NCI-H460 (cell line): ENCODE results near the gene GGT6. TPM values are rescaled to one million over a fixed set of nuclear protein-coding genes. Genes with fewer than 3 reads are reported as not detected.

Source experiments
- DNase-seq: peaks from one replicate; pipeline ENCODE4 v3.0.0-alpha.2; 2016; ENCODE audit warnings: low read depth; ENCODE audit errors: extremely low read depth
- total RNA-seq: library from RNA; depleted of rRNA; stranded (reverse); fragments of >200 nt; shearing (Covaris generic); gene quantifications from 2 replicates; pipeline ENCODE4 v1.2.3, GENCODE V29; 2014; rRNA removed

Gene GGT6
- total RNA-seq, 1 experiment from 2014 or later: not detected

DNA sequence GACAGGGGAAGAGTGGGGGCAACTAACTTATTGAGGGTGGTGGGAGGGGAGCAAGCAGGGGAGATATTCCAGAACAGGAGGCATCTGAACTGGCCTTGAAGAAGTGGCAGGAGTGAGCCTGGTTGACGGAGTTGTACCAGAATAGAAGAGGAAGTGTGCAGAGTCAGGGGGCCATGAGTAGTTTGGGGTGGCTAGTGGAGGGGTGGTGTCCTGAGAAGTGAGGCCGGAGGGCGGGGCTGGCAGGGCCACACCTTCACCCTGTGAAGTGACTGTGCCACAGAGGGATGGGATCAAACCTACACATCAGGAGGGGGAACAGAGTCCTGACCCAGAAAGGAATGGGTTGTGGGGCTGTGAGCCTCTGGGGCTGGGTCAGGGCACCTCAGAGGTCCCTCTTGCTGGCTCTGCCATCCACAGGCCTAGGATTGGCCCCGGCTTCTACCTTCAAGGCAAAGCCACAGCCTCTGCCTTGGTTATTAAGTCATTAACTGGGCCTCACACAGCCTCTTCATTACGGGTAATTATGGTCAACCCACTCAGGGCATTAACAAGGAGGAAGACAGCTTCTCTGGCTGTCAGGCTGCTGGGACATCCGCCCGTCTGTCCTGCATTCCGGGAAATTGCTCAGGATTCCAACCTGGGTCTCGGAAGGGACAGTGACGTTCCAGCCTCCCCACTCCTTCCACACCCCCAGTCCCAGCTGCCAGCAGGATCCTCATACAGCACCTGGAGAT is 49.0 kb downstream of the GGT6 start:
- DNase-seq: no peak

DNA sequence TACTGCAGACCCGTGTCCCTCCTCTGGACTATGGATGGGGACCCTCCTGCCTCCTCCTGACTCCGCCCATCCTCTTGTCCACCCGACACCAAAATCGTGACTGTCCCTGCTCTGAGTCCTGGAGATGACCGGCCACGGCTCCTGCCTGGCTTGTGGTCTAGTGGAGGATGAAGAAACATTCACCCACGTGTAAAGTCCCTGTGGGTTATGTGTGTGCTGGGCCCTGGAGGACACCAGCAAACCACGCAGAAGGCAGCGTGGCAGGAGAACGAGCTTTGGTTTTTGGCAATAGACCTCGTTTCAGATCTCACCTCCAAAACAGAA is 49.8 kb downstream of the GGT6 start:
- no peak for DNase-seq

DNA sequence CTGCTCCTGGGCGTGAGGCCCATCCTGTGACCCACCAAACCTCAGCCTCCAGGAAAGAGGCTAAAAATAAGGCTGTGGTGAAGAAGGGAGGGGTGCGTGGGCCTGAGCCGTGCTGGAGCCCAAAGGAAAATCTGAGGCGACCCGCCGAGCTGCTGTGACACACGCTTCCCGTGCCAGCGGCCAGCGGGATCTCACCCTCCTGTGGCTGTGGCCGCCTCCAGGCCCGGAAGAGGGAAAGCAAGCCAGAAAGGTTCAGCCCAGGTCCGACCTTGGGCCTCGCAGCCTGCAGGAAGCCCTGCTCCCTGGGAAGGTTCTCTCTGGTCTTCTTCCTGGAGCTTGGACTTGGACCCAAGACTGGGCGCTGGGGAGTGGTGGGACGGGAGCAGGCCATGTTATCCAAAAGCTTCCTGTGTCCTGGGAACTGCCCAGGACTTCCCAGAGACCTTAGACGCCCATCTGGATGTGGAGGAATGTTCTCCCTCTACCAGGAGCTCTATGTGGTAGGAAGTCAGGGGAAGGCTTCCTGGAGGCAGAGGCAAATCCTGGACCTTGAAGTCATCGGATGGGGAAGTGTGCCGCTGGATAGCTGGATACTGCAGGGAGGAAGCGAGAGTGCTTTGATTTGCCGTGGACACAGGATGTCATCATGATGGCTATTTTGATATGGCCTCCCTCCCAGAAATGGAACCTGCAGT is 50.3 kb downstream of the GGT6 start:
- DNase-seq: no peak

DNA sequence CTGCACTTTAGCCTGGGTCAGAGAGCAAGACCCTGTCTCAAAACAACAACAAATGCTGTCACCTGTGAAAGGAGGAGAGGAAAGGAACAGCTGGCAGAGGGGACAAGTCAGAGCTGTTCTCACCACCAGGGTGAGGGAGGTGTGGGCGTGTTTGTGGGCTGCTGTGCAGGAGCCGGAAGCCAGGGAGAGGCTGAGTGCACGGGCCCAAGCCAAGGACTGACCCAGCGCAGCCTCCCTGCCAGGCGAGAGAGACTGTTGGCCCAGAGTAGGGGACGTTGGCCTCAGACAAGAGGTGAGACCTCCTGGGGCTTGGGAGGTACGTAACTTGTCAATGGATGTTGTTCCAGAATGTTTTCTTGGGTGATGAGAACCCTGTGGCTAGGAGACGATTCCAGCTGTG is 51.0 kb downstream of the GGT6 start:
- DNase-seq: no peak

DNA sequence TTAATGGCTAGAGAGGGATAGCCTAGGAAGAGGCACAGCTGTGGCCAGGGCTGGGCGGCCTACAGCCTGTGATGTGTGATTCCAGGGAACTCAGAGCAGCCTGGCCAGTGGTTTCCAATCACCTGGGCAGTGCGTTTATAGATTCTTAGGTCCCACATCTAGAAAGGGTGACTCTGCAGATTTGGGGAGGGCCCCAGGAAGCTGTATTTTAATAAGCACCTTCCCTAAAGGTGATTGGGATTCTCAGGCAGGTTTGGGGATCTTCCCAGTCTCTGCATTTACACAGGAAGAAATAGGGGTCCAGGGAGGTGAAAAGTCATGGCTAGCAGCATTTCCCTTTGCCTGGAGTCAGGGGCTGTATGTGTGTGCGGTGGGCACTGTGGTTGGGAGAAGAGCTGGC is 52.2 kb downstream of the GGT6 start:
- DNase-seq: no peak

DNA sequence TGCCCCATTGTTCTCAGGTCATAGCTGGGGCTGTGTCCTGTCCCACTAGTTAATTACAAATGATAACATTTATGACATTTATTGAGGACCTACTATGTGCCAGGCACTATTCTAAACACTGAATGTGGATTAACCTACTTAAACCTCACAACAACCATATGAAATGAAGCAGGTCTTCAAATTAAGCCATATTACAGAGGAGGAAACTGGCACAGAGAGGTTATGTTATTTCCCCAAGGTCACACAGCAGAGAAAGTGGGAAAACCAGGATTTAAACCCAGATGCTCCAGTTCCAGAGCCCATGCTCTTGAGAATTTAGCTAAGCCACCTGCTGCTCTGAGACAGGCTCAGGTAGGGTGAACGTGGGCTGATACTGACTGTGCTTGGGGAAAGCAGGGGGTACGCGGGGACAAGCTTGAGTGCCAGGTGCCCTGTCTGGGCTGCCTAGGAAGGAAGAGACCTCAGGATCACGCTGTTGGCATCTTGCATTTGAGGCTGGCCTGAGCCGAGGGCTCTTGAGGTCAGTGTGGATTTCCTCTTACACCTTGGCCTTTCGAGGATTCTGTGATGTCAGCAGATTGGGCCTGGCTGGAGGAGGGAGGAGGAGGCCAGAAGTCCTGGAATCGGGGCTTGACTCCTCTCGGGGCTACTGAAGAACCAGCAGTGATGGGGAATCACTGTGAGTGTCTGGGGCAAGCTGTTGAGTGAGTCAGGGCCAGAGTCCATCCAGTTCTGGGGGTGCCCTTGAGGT is 52.8 kb downstream of the GGT6 start:
- no peak for DNase-seq

Other genes starting within 250 kb of the GGT6 start
- 65.6 and 67.3 TPM in 2 replicates for gene UBE2G1, start 193.9 kb downstream of the GGT6 start, total RNA-seq
- gene SPNS3, start 126.6 kb downstream of the GGT6 start, total RNA-seq: not detected in 2 replicates
- gene SPNS2, start 61.7 kb downstream of the GGT6 start, total RNA-seq: 0.52 TPM in 1 of 2 replicates, not detected in the other
- 71.3 and 75.6 TPM in 2 replicates for gene MYBBP1A, start 5.2 kb downstream of the GGT6 start, total RNA-seq
- gene SMTNL2, start 24.0 kb upstream of the GGT6 start, total RNA-seq: 0.12 and 0.17 TPM in 2 replicates
- 2.1 and 2.3 TPM in 2 replicates for gene ALOX15, start 81.1 kb upstream of the GGT6 start, total RNA-seq
- gene PELP1, start 143.6 kb upstream of the GGT6 start, total RNA-seq: 58.2 and 61.8 TPM in 2 replicates
- gene ARRB2, start 150.1 kb upstream of the GGT6 start, total RNA-seq: 28.8 and 32.9 TPM in 2 replicates
- gene MED11, start 170.9 kb upstream of the GGT6 start, total RNA-seq: 21.8 and 24.3 TPM in 2 replicates
- 0.22 and 0.23 TPM in 2 replicates for gene ZMYND15, start 179.3 kb upstream of the GGT6 start, total RNA-seq
- 16.2 and 18.0 TPM in 2 replicates for gene CXCL16, start 179.4 kb upstream of the GGT6 start, total RNA-seq
- gene TM4SF5, start 211.3 kb upstream of the GGT6 start, total RNA-seq: not detected in 2 replicates
- not detected in 2 replicates for gene VMO1, start 225.8 kb upstream of the GGT6 start, total RNA-seq
- gene GLTPD2, start 228.4 kb upstream of the GGT6 start, total RNA-seq: not detected in 2 replicates
- gene PSMB6, start 235.6 kb upstream of the GGT6 start, total RNA-seq: 141 and 171 TPM in 2 replicates
- gene PLD2, start 246.6 kb upstream of the GGT6 start, total RNA-seq: 9.7 and 14.8 TPM in 2 replicates